GM12878 (cell line): ENCODE measurements around the gene YARS2. TPM values are rescaled to one million over a fixed set of nuclear protein-coding genes. Genes with fewer than 3 reads are reported as not detected.

Experiments
- ATAC-seq: fragments of 200-7000 bp; cut with Tn5 transposase; 3 replicates; pipeline ENCODE4 v1.9.1; 2020; ENCODE audit warnings: mild to moderate bottlenecking, moderate library complexity
- BruUV-seq: library from RNA; stranded (reverse); fragments of 400-500 nt; replicated peaks from 2 replicates; lab custom pipeline; 2021; lab: Mats Ljungman, UMichigan
- CTCF ChIA-PET: fragments of 300-600 bp; sonication (Branson Sonifier 250); formaldehyde crosslinking; extraction: SDS; loops from one replicate; lab custom pipeline; 2021; ENCODE audit warnings: inconsistent platforms; lab: Yijun Ruan, JAX
- POLR2A ChIA-PET: fragments of 350-600 bp; formaldehyde crosslinking; extraction: SDS; loops from one replicate; lab custom pipeline; 2021; ENCODE audit warnings: inconsistent platforms; lab: Charles Lee
- RAD21 ChIA-PET: fragments of 300-600 bp; sonication (Branson Sonifier 250); formaldehyde crosslinking; loops from one replicate; lab custom pipeline; 2023; ENCODE audit warnings: antibody characterized with exemption; ENCODE audit not compliant: unreplicated experiment; lab: Charles Lee
- SMC1A ChIA-PET: fragments of 300-600 bp; sonication (Branson Sonifier 250); formaldehyde crosslinking; loops from one replicate; lab custom pipeline; 2023; ENCODE audit not compliant: unreplicated experiment, uncharacterized antibody; lab: Charles Lee
- DNase-seq: peaks from one replicate; pipeline ENCODE4 v3.0.0-alpha.2; 2011; ENCODE audit warnings: low read depth, low spot score
- FAIRE-seq: peaks from 3 replicates; lab custom pipeline; 2011; peaks lifted over from hg19 to GRCh38; lab: Jason Lieb, UNC
- H2AFZ ChIP-seq: 2 replicates; pipeline ENCODE4 v1.6.0; 2011; ENCODE audit warnings: low read depth, low read length, control low read depth; ENCODE audit not compliant: control insufficient read depth
- H3K27ac ChIP-seq: 2 replicates; pipeline ENCODE4 v1.5.1; 2011; ENCODE audit warnings: control low read depth; ENCODE audit not compliant: control insufficient read depth, insufficient read depth
- H3K27me3 ChIP-seq, 2 experiments: replicated peaks in 1 of 2; 2 replicates each; pipeline versions ENCODE4 v1.6.0 to v1.6.1; 2011; ENCODE audit warnings: low read length in 1 of 2; ENCODE audit not compliant: control insufficient read depth in 2 of 2, insufficient read depth in 2 of 2
- H3K36me3 ChIP-seq, 2 experiments: 2 replicates each; pipeline ENCODE4 v1.5.1; 2011; ENCODE audit warnings: low read length in 1 of 2; ENCODE audit not compliant: control insufficient read depth in 2 of 2, insufficient read depth in 2 of 2
- H3K4me1 ChIP-seq: 2 replicates; pipeline ENCODE4 v1.6.1; 2011; ENCODE audit warnings: mild to moderate bottlenecking, low read length, moderate library complexity, mixed read lengths; ENCODE audit not compliant: control insufficient read depth, insufficient read depth
- H3K4me2 ChIP-seq: 2 replicates; pipeline ENCODE4 v1.6.0; 2011; ENCODE audit warnings: control low read depth; ENCODE audit not compliant: control insufficient read depth, insufficient read depth
- H3K4me3 ChIP-seq: fragments of 200-600 bp; sonication (generic); 2 replicates; pipeline ENCODE4 v1.5.1; 2016
- H3K79me2 ChIP-seq: 2 replicates; pipeline ENCODE4 v1.6.0; 2011; ENCODE audit warnings: low read length; ENCODE audit not compliant: control insufficient read depth, insufficient read depth
- H3K9ac ChIP-seq: 2 replicates; pipeline ENCODE4 v1.8.0; 2011; ENCODE audit warnings: low read length, control low read depth, mixed read lengths; ENCODE audit not compliant: control insufficient read depth, insufficient read depth
- H3K9me3 ChIP-seq: replicated peaks from 3 replicates; pipeline ENCODE4 v1.5.1; 2011; ENCODE audit warnings: mild to moderate bottlenecking, low read length; ENCODE audit not compliant: control insufficient read depth, insufficient read depth
- H4K20me1 ChIP-seq: 2 replicates; pipeline ENCODE4 v1.6.0; 2011; ENCODE audit not compliant: control insufficient read depth, insufficient read depth
- FOS ChIP-seq: IDR thresholded peaks from 3 replicates; pipeline ENCODE4 v1.6.1; 2011; ENCODE audit warnings: borderline replicate concordance; ENCODE audit not compliant: insufficient read length; ENCODE audit errors: extremely low read depth
- HCFC1 ChIP-seq: fragments of 150-350 bp; IDR thresholded peaks from 2 replicates; pipeline ENCODE4 v1.6.1; 2014; ENCODE audit warnings: low read length
- JUND ChIP-seq: IDR thresholded peaks from 2 replicates; pipeline ENCODE4 v1.6.1; 2012; ENCODE audit warnings: low read depth, mild to moderate bottlenecking, low read length, improper control_type of control experiment, moderate library complexity
- MXI1 ChIP-seq: fragments of 150-350 bp; IDR thresholded peaks from 2 replicates; pipeline ENCODE4 v1.6.1; 2011; ENCODE audit warnings: low read depth, mild to moderate bottlenecking, inconsistent platforms, low read length, improper control_type of control experiment
- POU2F2 ChIP-seq: IDR thresholded peaks from 3 replicates; pipeline ENCODE4 v1.6.1; 2011; ENCODE audit warnings: low read depth, mild to moderate bottlenecking, low read length, borderline replicate concordance
- RAD51 ChIP-seq: fragments of 450-650 bp; IDR thresholded peaks from 2 replicates; pipeline ENCODE4 v1.6.1; 2016; ENCODE audit warnings: moderate library complexity, mild to moderate bottlenecking, inconsistent platforms
- SIX5 ChIP-seq: IDR thresholded peaks from 2 replicates; pipeline ENCODE4 v1.6.1; 2011; ENCODE audit warnings: mild to moderate bottlenecking, low read depth, low read length, moderate library complexity; ENCODE audit not compliant: severe bottlenecking
- SP1 ChIP-seq: IDR thresholded peaks from one replicate; pipeline ENCODE4 v1.6.1; 2011; ENCODE audit warnings: low read depth, low read length
- YY1 ChIP-seq: IDR thresholded peaks from 2 replicates; pipeline ENCODE4 v1.6.1; 2011; ENCODE audit warnings: low read depth, mild to moderate bottlenecking, low read length
- WGBS: methylation state at CpG from one replicate; pipeline ENCODE4 v1.1.6; 2016; ENCODE audit warnings: low lambda C conversion rate; ENCODE audit not compliant: insufficient replicate concordance, insufficient coverage; ENCODE audit errors: missing lambda C conversion rate; 5-methylcytosine and 5-hydroxymethylcytosine counted together
- in situ Hi-C: fragments of 300-500 bp; cut with MboI; formaldehyde crosslinking; loops from 9 replicates; pipeline ENCODE4 v1.14.3; 2018; ENCODE audit warnings: mixed read lengths
- intact Hi-C: fragments of 100-400 bp; cut with micrococcal nuclease; formaldehyde crosslinking; loops from one replicate; pipeline ENCODE4 v1.14.2; 2022; ENCODE audit not compliant: unreplicated experiment
- polyA plus RNA-seq, 11 experiments: library from polyadenylated mRNA; depleted of rRNA in 4 of 11; unstranded in 6 of 11; stranded (reverse) in 5 of 11; fragments of >200 nt; fragmentation: Nextera tagmentation in 4 of 11; fragmentation: Illumina TruSeq in 1 of 11; extraction: Ambion mirVana in 4 of 11; extraction: Trizol in 1 of 11; gene quantifications; 1 replicate in 1 of 11; 2 replicates in 10 of 11; pipeline versions ENCODE4 v1.2.1 to v1.2.3, GENCODE V29; 2011 to 2016; ENCODE audit warnings: inconsistent platforms in 2 of 11, missing spikeins in 2 of 11, low read depth in 1 of 11
- total RNA-seq, 4 experiments: library from RNA; depleted of rRNA in 3 of 4; stranded (reverse); fragments of >200 nt in 3 of 4; fragmentation: Illumina TruSeq in 1 of 4; extraction: Trizol in 1 of 4; gene quantifications; 2 replicates each; pipeline versions ENCODE4 v1.2.1 to v1.2.3, GENCODE V29; 2013 to 2021
- TF ChIP-seq, protein P1 (sequence below): IDR thresholded peaks from 2 replicates; pipeline ENCODE4 v1.6.1; 2012; ENCODE audit warnings: mild to moderate bottlenecking, low read depth, low read length
- TF ChIP-seq, protein P2 (sequence below), 3 experiments: IDR thresholded peaks in 2 of 3; conservative IDR thresholded peaks in 1 of 3; 2 replicates each; pipeline ENCODE4 v1.5.1; 2011; ENCODE audit warnings: low read depth in 3 of 3, low read length in 3 of 3, mild to moderate bottlenecking in 3 of 3, control low read depth in 2 of 3, moderate library complexity in 2 of 3, inconsistent platforms in 1 of 3, mixed read lengths in 1 of 3; ENCODE audit not compliant: control insufficient read depth in 2 of 3, insufficient read depth in 1 of 3; ENCODE audit errors: extremely low read depth in 1 of 3
- TF ChIP-seq, protein P3 (sequence below): IDR thresholded peaks from 2 replicates; pipeline ENCODE4 v1.6.1; 2011; ENCODE audit warnings: borderline replicate concordance, low read depth, mild to moderate bottlenecking, moderate library complexity, mixed read lengths, low read length; ENCODE audit not compliant: insufficient read depth; ENCODE audit errors: extremely low read length

The YARS2 gene
- total and polyA plus RNA-seq, 10 of the 15 experiments (the other 5 are each of a cell fraction or from before 2014, with no cell fraction given), result 13.4 to 46.7 (median 29.6) TPM

DNA sequence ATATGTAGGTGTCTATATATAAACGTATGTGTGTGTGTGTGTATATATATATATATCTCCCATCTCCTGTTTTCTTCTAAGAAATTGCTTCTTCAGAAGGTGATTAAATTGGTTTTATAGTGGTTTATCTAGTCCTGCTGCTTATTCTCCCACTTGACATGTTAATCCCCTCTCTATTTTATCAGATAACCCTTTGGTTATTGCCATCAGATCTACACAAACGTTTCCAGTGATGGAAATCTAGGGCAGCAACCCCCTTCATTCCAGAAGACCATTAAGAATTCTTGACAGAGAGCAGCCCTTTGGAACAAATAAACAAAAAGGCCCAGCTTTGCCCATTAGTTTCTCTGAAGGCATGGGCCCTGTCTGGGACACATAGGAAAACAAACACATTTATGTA, 34.2 kb upstream of the YARS2 start:
- ChIA-PET CTCF (no interaction called here), SMC1A (no interaction called here), RAD21 (no interaction called here), POLR2A (no interaction called here)
- ATAC-seq, result no peak
- Histone ChIP-seq H3K4me2 (no peak overlapping the region), H3K27ac (no peak overlapping the region), H3K36me3 (no peaks in the 10 kb centered on the region), H3K4me1 (no peaks in the 10 kb centered on the region), H2AFZ (no peak overlapping the region), H3K4me3 (no peak overlapping the region), H3K27me3 (no peaks in the 10 kb centered on the region), H3K9ac (no peak overlapping the region), H3K9me3 (no peaks in the 10 kb centered on the region), H3K79me2 (no peaks in the 10 kb centered on the region), H4K20me1 (no peaks in the 10 kb centered on the region)
- FAIRE-seq, result no peak
- no TSS peak for BruUV-seq
- no peak for DNase-seq
- in situ Hi-C loops (no loop called here), intact Hi-C loops (no loop called here)
- TF ChIP-seq POU2F2, result no peak
- no peak for TF ChIP-seq RAD51
- no peak for TF ChIP-seq SP1
- TF ChIP-seq JUND, result no peak
- WGBS, result 3% methylated on average over 2 of the region's 2 CpGs

DNA sequence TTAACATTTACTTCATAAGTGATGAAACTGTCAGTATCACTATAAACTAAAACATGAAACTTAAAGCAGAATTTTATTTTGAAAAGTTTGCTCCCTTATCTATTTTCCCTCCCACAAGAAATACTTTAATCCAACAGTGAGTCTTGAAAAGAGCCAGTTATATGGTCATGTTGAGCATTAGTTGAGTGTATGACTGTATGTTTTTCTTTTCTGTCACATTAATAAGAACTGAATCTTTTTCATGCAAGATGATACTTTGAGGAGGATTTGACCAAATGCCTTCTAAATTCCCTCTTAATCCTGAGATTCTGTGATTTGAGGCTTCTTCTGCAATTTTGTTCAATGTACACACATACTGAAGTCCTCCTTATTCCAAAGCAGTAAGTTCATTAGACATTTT, 33.7 kb upstream of the YARS2 start:
- DNase-seq (no peak), ATAC-seq (no peak), FAIRE-seq (no peak)
- Histone ChIP-seq H3K9me3 (no peaks in the 10 kb centered on the region), H3K9ac (no peak overlapping the region), H3K27me3 (no peaks in the 10 kb centered on the region), H2AFZ (no peak overlapping the region), H3K27ac (no peak overlapping the region), H3K36me3 (no peaks in the 10 kb centered on the region), H4K20me1 (no peaks in the 10 kb centered on the region), H3K4me1 (no peaks in the 10 kb centered on the region), H3K4me2 (no peak overlapping the region), H3K4me3 (no peak overlapping the region), H3K79me2 (no peaks in the 10 kb centered on the region)
- no TSS peak for BruUV-seq
- in situ Hi-C loops (no loop called here), intact Hi-C loops (no loop called here)
- RAD21 ChIA-PET, result no interaction called here
- POLR2A ChIA-PET, result interaction anchor here (0.6 kb wide), 2 partner anchors 18 to 683 kb away, joined by 6 to 8 read pairs; partner anchors contain the start of gene BICD1
- SMC1A ChIA-PET, result interaction anchor here (0.7 to 0.8 kb wide), 2 partner anchors 10 to 93 kb away, joined by 3 read pairs; no protein-coding TSS in a partner anchor
- CTCF ChIA-PET, result no interaction called here
- TF ChIP-seq, protein P1, sequence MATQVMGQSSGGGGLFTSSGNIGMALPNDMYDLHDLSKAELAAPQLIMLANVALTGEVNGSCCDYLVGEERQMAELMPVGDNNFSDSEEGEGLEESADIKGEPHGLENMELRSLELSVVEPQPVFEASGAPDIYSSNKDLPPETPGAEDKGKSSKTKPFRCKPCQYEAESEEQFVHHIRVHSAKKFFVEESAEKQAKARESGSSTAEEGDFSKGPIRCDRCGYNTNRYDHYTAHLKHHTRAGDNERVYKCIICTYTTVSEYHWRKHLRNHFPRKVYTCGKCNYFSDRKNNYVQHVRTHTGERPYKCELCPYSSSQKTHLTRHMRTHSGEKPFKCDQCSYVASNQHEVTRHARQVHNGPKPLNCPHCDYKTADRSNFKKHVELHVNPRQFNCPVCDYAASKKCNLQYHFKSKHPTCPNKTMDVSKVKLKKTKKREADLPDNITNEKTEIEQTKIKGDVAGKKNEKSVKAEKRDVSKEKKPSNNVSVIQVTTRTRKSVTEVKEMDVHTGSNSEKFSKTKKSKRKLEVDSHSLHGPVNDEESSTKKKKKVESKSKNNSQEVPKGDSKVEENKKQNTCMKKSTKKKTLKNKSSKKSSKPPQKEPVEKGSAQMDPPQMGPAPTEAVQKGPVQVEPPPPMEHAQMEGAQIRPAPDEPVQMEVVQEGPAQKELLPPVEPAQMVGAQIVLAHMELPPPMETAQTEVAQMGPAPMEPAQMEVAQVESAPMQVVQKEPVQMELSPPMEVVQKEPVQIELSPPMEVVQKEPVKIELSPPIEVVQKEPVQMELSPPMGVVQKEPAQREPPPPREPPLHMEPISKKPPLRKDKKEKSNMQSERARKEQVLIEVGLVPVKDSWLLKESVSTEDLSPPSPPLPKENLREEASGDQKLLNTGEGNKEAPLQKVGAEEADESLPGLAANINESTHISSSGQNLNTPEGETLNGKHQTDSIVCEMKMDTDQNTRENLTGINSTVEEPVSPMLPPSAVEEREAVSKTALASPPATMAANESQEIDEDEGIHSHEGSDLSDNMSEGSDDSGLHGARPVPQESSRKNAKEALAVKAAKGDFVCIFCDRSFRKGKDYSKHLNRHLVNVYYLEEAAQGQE, result no peak
- no peak for TF ChIP-seq MXI1
- no peak for TF ChIP-seq FOS
- TF ChIP-seq, protein P2, sequence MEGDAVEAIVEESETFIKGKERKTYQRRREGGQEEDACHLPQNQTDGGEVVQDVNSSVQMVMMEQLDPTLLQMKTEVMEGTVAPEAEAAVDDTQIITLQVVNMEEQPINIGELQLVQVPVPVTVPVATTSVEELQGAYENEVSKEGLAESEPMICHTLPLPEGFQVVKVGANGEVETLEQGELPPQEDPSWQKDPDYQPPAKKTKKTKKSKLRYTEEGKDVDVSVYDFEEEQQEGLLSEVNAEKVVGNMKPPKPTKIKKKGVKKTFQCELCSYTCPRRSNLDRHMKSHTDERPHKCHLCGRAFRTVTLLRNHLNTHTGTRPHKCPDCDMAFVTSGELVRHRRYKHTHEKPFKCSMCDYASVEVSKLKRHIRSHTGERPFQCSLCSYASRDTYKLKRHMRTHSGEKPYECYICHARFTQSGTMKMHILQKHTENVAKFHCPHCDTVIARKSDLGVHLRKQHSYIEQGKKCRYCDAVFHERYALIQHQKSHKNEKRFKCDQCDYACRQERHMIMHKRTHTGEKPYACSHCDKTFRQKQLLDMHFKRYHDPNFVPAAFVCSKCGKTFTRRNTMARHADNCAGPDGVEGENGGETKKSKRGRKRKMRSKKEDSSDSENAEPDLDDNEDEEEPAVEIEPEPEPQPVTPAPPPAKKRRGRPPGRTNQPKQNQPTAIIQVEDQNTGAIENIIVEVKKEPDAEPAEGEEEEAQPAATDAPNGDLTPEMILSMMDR (IDR thresholded peaks at IDR 0.05 in 2 of 3, conservative IDR thresholded peaks at IDR 0.05 in 1 of 3; ENCODE audit: control insufficient read depth in 2 of 3, extremely low read depth in 1 of 3, insufficient read depth in 1 of 3, low read depth in 3 of 3, low read length in 3 of 3), result no peak
- no peak for TF ChIP-seq SIX5
- no peak for TF ChIP-seq YY1
- TF ChIP-seq, protein P3, sequence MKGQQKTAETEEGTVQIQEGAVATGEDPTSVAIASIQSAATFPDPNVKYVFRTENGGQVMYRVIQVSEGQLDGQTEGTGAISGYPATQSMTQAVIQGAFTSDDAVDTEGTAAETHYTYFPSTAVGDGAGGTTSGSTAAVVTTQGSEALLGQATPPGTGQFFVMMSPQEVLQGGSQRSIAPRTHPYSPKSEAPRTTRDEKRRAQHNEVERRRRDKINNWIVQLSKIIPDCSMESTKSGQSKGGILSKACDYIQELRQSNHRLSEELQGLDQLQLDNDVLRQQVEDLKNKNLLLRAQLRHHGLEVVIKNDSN, result no peak
- no peak for TF ChIP-seq HCFC1
- TF ChIP-seq POU2F2, result no peak
